IPS DF 6.9 (cell line): ENCODE measurements around the gene RANBP1.

Experiments used
- DNase-seq: peaks from one replicate; pipeline ENCODE4 v3.0.0-alpha.2; 2013; ENCODE audit warnings: low read depth, low spot score
- H3K27ac ChIP-seq: one replicate; pipeline ENCODE4 v1.5.1; 2013; ENCODE audit warnings: low read length, control low read depth
- H3K27me3 ChIP-seq: 2 replicates; pipeline ENCODE4 v1.6.1; 2013; ENCODE audit warnings: mild to moderate bottlenecking, low read length; ENCODE audit not compliant: control insufficient read depth, insufficient read depth
- H3K36me3 ChIP-seq: 2 replicates; pipeline ENCODE4 v1.6.1; 2013; ENCODE audit warnings: low read length; ENCODE audit not compliant: control insufficient read depth, insufficient read depth
- H3K4me1 ChIP-seq: 2 replicates; pipeline ENCODE4 v1.6.1; 2013; ENCODE audit warnings: low read length; ENCODE audit not compliant: control insufficient read depth, insufficient read depth
- H3K4me3 ChIP-seq: 2 replicates; pipeline ENCODE4 v1.5.1; 2013; ENCODE audit warnings: mild to moderate bottlenecking, low read length
- H3K9me3 ChIP-seq: 2 replicates; pipeline ENCODE4 v1.6.1; 2013; ENCODE audit warnings: low read length, inconsistent platforms; ENCODE audit not compliant: control insufficient read depth, insufficient read depth
- WGBS: extraction: QIAGEN DNeasy Blood & Tissue Kit; methylation state at CpG from one replicate; pipeline ENCODE4 v1.1.7; 2013; ENCODE audit warnings: mixed read lengths, missing lambda C conversion rate; ENCODE audit not compliant: insufficient read length, insufficient coverage; 5-methylcytosine and 5-hydroxymethylcytosine counted together

RANBP1 gene

GRCh38 chr22:20132686-20133246 lies 16.9 kb downstream of the RANBP1 start:
- peak overlapping the region; percentile 61; the same call in 1 of the 2 replicates for H3K4me3 ChIP-seq
- H3K9me3 ChIP-seq, result no peaks in the 10 kb centered on the region
- no peak overlapping the region for H3K27ac ChIP-seq
- H3K27me3 ChIP-seq, result no peaks in the 10 kb centered on the region
- H3K36me3 ChIP-seq, result no peaks in the 10 kb centered on the region; the same call in 1 of the 2 replicates
- peaks cover 4% of the 10 kb centered on the region; the same call in 1 of the 2 replicates for H3K4me1 ChIP-seq
- no CpG with 5 or more reads among the region's 16 CpGs for WGBS
- DNase-seq, result no peak

GRCh38 chr22:20133930-20134549 lies 18.1 kb downstream of the RANBP1 start:
- no peaks in the 10 kb centered on the region; the same call in 1 of the 2 replicates for H3K36me3 ChIP-seq
- no peaks in the 10 kb centered on the region for H3K9me3 ChIP-seq
- H3K4me3 ChIP-seq, result no peak overlapping the region
- H3K27me3 ChIP-seq, result no peaks in the 10 kb centered on the region
- no peak overlapping the region for H3K27ac ChIP-seq
- WGBS, result no CpG with 5 or more reads among the region's 12 CpGs
- DNase-seq, result no peak
- H3K4me1 ChIP-seq, result peaks cover 4% of the 10 kb centered on the region; the same call in 1 of the 2 replicates

GRCh38 chr22:20135265-20135664 lies 19.4 kb downstream of the RANBP1 start:
- Histone ChIP-seq H3K27me3 (no peaks in the 10 kb centered on the region), H3K36me3 (peaks cover 4% of the 10 kb centered on the region), H3K9me3 (no peaks in the 10 kb centered on the region), H3K27ac (no peak overlapping the region), H3K4me3 (no peak overlapping the region), H3K4me1 (peaks cover 4% of the 10 kb centered on the region; the same call in 1 of the 2 replicates)
- DNase-seq, result no peak
- WGBS, result no CpG with 5 or more reads among the region's 4 CpGs

GRCh38 chr22:20135806-20136602 lies 20.1 kb downstream of the RANBP1 start:
- WGBS, result no CpG with 5 or more reads among the region's 25 CpGs
- peaks cover 4% of the 10 kb centered on the region for H3K36me3 ChIP-seq
- no peak overlapping the region for H3K4me3 ChIP-seq
- peaks cover 4% of the 10 kb centered on the region; the same call in 1 of the 2 replicates for H3K4me1 ChIP-seq
- DNase-seq, result no peak
- H3K27me3 ChIP-seq, result no peaks in the 10 kb centered on the region
- H3K9me3 ChIP-seq, result no peaks in the 10 kb centered on the region
- H3K27ac ChIP-seq, result no peak overlapping the region

- Histone ChIP-seq H3K36me3 (peaks cover 6% of the 10 kb centered on the region), H3K4me1 (peaks cover 4% of the 10 kb centered on the region; the same call in 1 of the 2 replicates), H3K27me3 (no peaks in the 10 kb centered on the region), H3K4me3 (no peak overlapping the region), H3K27ac (no peak overlapping the region), H3K9me3 (no peaks in the 10 kb centered on the region)
- no peak for DNase-seq
- no CpG with 5 or more reads among the region's 5 CpGs for WGBS
Measured at GRCh38 chr22:20136603-20136873, 20.6 kb downstream of the RANBP1 start.

- Histone ChIP-seq H3K4me1 (peaks cover 4% of the 10 kb centered on the region; the same call in 1 of the 2 replicates), H3K4me3 (no peak overlapping the region), H3K27ac (no peak overlapping the region), H3K36me3 (peaks cover 11% of the 10 kb centered on the region), H3K9me3 (no peaks in the 10 kb centered on the region), H3K27me3 (no peaks in the 10 kb centered on the region)
- no peak for DNase-seq
- WGBS, result no CpG with 5 or more reads among the region's 13 CpGs
Measured at GRCh38 chr22:20137113-20137512, 21.2 kb downstream of the RANBP1 start.

GRCh38 chr22:20137671-20138416 lies 21.9 kb downstream of the RANBP1 start:
- no CpG with 5 or more reads among the region's 26 CpGs for WGBS
- H3K36me3 ChIP-seq, result peaks cover 11% of the 10 kb centered on the region
- H3K4me3 ChIP-seq, result no peak overlapping the region; the same call in 1 of the 2 replicates
- DNase-seq, result no peak
- H3K27me3 ChIP-seq, result no peaks in the 10 kb centered on the region
- no peaks in the 10 kb centered on the region for H3K9me3 ChIP-seq
- H3K27ac ChIP-seq, result no peak overlapping the region
- H3K4me1 ChIP-seq, result no peaks in the 10 kb centered on the region

GRCh38 chr22:20138417-20138738 lies 22.5 kb downstream of the RANBP1 start:
- Histone ChIP-seq H3K4me1 (no peaks in the 10 kb centered on the region), H3K27ac (no peak overlapping the region), H3K36me3 (peaks cover 11% of the 10 kb centered on the region), H3K27me3 (no peaks in the 10 kb centered on the region), H3K9me3 (no peaks in the 10 kb centered on the region), H3K4me3 (no peak overlapping the region)
- DNase-seq, result no peak
- no CpG with 5 or more reads among the region's 4 CpGs for WGBS

GRCh38 chr22:20138868-20139267 lies 23.0 kb downstream of the RANBP1 start:
- no peak overlapping the region for H3K27ac ChIP-seq
- no peaks in the 10 kb centered on the region for H3K9me3 ChIP-seq
- DNase-seq, result no peak
- no peaks in the 10 kb centered on the region for H3K4me1 ChIP-seq
- H3K36me3 ChIP-seq, result peaks cover 11% of the 10 kb centered on the region
- H3K4me3 ChIP-seq, result no peak overlapping the region
- H3K27me3 ChIP-seq, result no peaks in the 10 kb centered on the region
- WGBS, result no CpG with 5 or more reads among the region's 16 CpGs

- no peak for DNase-seq
- Histone ChIP-seq H3K27me3 (no peaks in the 10 kb centered on the region), H3K9me3 (no peaks in the 10 kb centered on the region), H3K4me3 (no peak overlapping the region), H3K27ac (no peak overlapping the region), H3K36me3 (peaks cover 11% of the 10 kb centered on the region), H3K4me1 (no peaks in the 10 kb centered on the region)
- WGBS, result no CpG with 5 or more reads among the region's 36 CpGs
Measured at GRCh38 chr22:20139391-20140106, 23.6 kb downstream of the RANBP1 start.
